IMR-90 (cell line): ENCODE data around the gene PITPNM3.

Experiments
- BHLHE40 ChIP-seq: fragments of 150-350 bp; IDR thresholded peaks from 2 replicates; pipeline ENCODE4 v1.6.1; 2016; ENCODE audit warnings: mild to moderate bottlenecking, low read depth, low read length
- CEBPB ChIP-seq: IDR thresholded peaks from 2 replicates; pipeline ENCODE4 v1.6.1; 2012; ENCODE audit warnings: low read depth, low read length, improper control_type of control experiment
- CHD1 ChIP-seq: IDR thresholded peaks from 2 replicates; pipeline ENCODE4 v1.6.1; 2012; ENCODE audit warnings: low read depth, low read length, improper control_type of control experiment
- CTCF ChIP-seq: conservative IDR thresholded peaks from 2 replicates; pipeline ENCODE4 v1.5.1; 2012; ENCODE audit warnings: mild to moderate bottlenecking, low read depth, low read length, improper control_type of control experiment
- ELK1 ChIP-seq: fragments of 150-350 bp; IDR thresholded peaks from 2 replicates; pipeline ENCODE4 v1.6.1; 2016; ENCODE audit warnings: low read depth, mild to moderate bottlenecking, low read length, moderate library complexity, borderline replicate concordance
- FOS ChIP-seq: fragments of 150-350 bp; IDR thresholded peaks from 2 replicates; pipeline ENCODE4 v1.6.1; 2016; ENCODE audit warnings: low read depth, low read length
- MXI1 ChIP-seq: IDR thresholded peaks from 2 replicates; pipeline ENCODE4 v1.6.1; 2012; ENCODE audit warnings: low read depth, mild to moderate bottlenecking, low read length, moderate library complexity, borderline replicate concordance
- NFE2L2 ChIP-seq: fragments of 150-350 bp; IDR thresholded peaks from 2 replicates; pipeline ENCODE4 v1.6.1; 2016; ENCODE audit warnings: low read depth, mild to moderate bottlenecking, low read length
- POLR2A ChIP-seq: IDR thresholded peaks from 2 replicates; pipeline ENCODE4 v1.6.1; 2012; ENCODE audit warnings: mild to moderate bottlenecking, low read depth, low read length
- RAD21 ChIP-seq: IDR thresholded peaks from 2 replicates; pipeline ENCODE4 v1.6.1; 2012; ENCODE audit warnings: low read length, improper control_type of control experiment
- RCOR1 ChIP-seq: IDR thresholded peaks from 2 replicates; pipeline ENCODE4 v1.6.1; 2012; ENCODE audit warnings: mild to moderate bottlenecking, low read length, improper control_type of control experiment; ENCODE audit not compliant: insufficient replicate concordance
- RFX5 ChIP-seq: IDR thresholded peaks from 2 replicates; pipeline ENCODE4 v1.8.0; 2012; ENCODE audit warnings: low read depth, mild to moderate bottlenecking, low read length, moderate library complexity
- SMC3 ChIP-seq: fragments of 150-350 bp; IDR thresholded peaks from 2 replicates; pipeline ENCODE4 v1.6.1; 2016; ENCODE audit warnings: low read depth, mild to moderate bottlenecking, antibody characterized with exemption, low read length, moderate library complexity
- USF2 ChIP-seq: fragments of 150-350 bp; IDR thresholded peaks from 2 replicates; pipeline ENCODE4 v1.6.1; 2017; ENCODE audit warnings: mild to moderate bottlenecking, antibody characterized with exemption, low read length, low read depth

GRCh38 chr17:6551869-6552531 is 4.4 kb downstream of the PITPNM3 start:
- TF ChIP-seq RFX5 (no peak), CTCF (no peak), RAD21 (no peak), BHLHE40 (no peak), POLR2A (no peak), SMC3 (no peak), CEBPB (no peak), RCOR1 (no peak), USF2 (no peak), NFE2L2 (no peak), FOS (no peak), ELK1 (no peak), MXI1 (no peak), CHD1 (no peak)
